Upper lobe of left lung (tissue), 6 donors: Measurements from ENCODE around the gene ADAMTSL4. TPM values are rescaled to one million over a fixed set of nuclear protein-coding genes. Genes with fewer than 3 reads are reported as not detected.

ENCODE experiments used
- ATAC-seq, 2 donors: fragments of 200-7000 bp; cut with Tn5 transposase; one replicate each; pipeline ENCODE4 v1.9.1; 2022; ENCODE audit warnings: mild to moderate bottlenecking in 2 of 2, moderate library complexity in 2 of 2; ENCODE audit not compliant: low FRiP score in 2 of 2
- DNase-seq, 2 donors: peaks; one replicate each; pipeline ENCODE4 v3.0.0-alpha.2; 2019 to 2020
- H3K27ac ChIP-seq, 4 donors: fragments of 200-600 bp; sonication (generic); one replicate each; pipeline ENCODE4 v1.5.1; 2016 to 2019
- H3K27me3 ChIP-seq, 4 donors: fragments of 200-600 bp; sonication (generic); one replicate each; pipeline ENCODE4 v1.5.1; 2017 to 2019
- H3K36me3 ChIP-seq, 4 donors: fragments of 200-600 bp; sonication (generic); one replicate each; pipeline ENCODE4 v1.5.1; 2016 to 2019
- H3K4me1 ChIP-seq, 4 donors: fragments of 200-600 bp; sonication (generic); one replicate each; pipeline ENCODE4 v1.5.1; 2018 to 2019
- H3K4me3 ChIP-seq, 4 donors: fragments of 200-600 bp; sonication (generic); one replicate each; pipeline ENCODE4 v1.5.1; 2017 to 2019; ENCODE audit warnings: mild to moderate bottlenecking in 2 of 4, moderate library complexity in 1 of 4
- H3K9me3 ChIP-seq, 4 donors: fragments of 200-600 bp; sonication (generic); one replicate each; pipeline ENCODE4 v1.5.1; 2018 to 2019
- EP300 ChIP-seq, 4 donors: sonication (generic); formaldehyde crosslinking; IDR thresholded peaks; one replicate each; pipeline ENCODE4 v1.5.1; 2017; ENCODE audit warnings: antibody characterized with exemption in 4 of 4, control low read depth in 2 of 4
- POLR2A ChIP-seq, 4 donors: fragments of 450-650 bp; IDR thresholded peaks; one replicate each; pipeline ENCODE4 v1.5.1; 2016 to 2017; ENCODE audit warnings: antibody characterized with exemption in 4 of 4, mild to moderate bottlenecking in 2 of 4
- POLR2AphosphoS5 ChIP-seq, 2 donors: sonication (generic); formaldehyde crosslinking; IDR thresholded peaks; one replicate each; pipeline ENCODE4 v1.5.1; 2017; ENCODE audit warnings: antibody characterized with exemption in 2 of 2
- WGBS, 2 donors: methylation state at CpG; one replicate each; pipeline ENCODE4 v1.1.5; 2017 to 2018; 5-methylcytosine and 5-hydroxymethylcytosine counted together
- total RNA-seq, 6 donors: library from RNA; depleted of rRNA in 4 of 6; stranded (reverse); fragments of >200 nt in 4 of 6; gene quantifications; one replicate each; pipeline versions ENCODE4 v1.1.0 to v1.2.1, GENCODE V29; 2016 to 2021
- TF ChIP-seq, protein P1 (sequence below), 6 experiments: fragments of 450-650 bp in 4 of 6; fragments of 200-600 bp in 2 of 6; sonication (generic) in 2 of 6; IDR thresholded peaks; one replicate each; pipeline ENCODE4 v1.5.1; 2016 to 2019; ENCODE audit warnings: antibody characterized with exemption in 6 of 6
- donor health status: DM: no; HTN: no; CAD: no; lungs with moderate emphysema.
- donor health status: DM: no; HTN: yes; CAD: no; lungs with severe emphysema.

Gene ADAMTSL4
- total RNA-seq, 6 donors from 2014 or later: 40.3 to 169 (median 139) TPM

DNA sequence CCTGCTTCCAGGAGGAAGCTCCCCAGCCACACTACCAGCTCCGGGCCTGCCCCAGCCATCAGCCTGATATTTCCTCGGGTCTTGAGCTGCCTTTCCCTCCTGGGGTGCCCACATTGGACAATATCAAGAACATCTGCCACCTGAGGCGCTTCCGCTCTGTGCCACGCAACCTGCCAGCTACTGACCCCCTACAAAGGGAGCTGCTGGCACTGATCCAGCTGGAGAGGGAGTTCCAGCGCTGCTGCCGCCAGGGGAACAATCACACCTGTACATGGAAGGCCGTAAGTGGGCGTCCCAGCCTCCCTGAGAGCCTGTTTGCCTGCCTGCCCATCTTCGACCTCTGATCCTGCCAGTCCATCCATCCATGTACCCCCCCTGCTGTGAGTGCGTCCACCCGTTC is 37.7 kb upstream of the ADAMTSL4 start:
- DNase-seq (no peak), ATAC-seq (no peak)
- H3K27ac ChIP-seq: no peak overlapping the region
- TF ChIP-seq POLR2AphosphoS5 (IDR thresholded peaks at IDR 0.05) (no peak), POLR2A (IDR thresholded peaks at IDR 0.05) (no peak), EP300 (IDR thresholded peaks at IDR 0.05) (no peak)
- TF ChIP-seq, protein P1, sequence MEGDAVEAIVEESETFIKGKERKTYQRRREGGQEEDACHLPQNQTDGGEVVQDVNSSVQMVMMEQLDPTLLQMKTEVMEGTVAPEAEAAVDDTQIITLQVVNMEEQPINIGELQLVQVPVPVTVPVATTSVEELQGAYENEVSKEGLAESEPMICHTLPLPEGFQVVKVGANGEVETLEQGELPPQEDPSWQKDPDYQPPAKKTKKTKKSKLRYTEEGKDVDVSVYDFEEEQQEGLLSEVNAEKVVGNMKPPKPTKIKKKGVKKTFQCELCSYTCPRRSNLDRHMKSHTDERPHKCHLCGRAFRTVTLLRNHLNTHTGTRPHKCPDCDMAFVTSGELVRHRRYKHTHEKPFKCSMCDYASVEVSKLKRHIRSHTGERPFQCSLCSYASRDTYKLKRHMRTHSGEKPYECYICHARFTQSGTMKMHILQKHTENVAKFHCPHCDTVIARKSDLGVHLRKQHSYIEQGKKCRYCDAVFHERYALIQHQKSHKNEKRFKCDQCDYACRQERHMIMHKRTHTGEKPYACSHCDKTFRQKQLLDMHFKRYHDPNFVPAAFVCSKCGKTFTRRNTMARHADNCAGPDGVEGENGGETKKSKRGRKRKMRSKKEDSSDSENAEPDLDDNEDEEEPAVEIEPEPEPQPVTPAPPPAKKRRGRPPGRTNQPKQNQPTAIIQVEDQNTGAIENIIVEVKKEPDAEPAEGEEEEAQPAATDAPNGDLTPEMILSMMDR (IDR thresholded peaks at IDR 0.05): no peak
- H3K36me3 ChIP-seq: peaks cover 0 to 11% (median 6%) of the 10 kb centered on the region in 4 donors
- WGBS, 2 donors: 85 to 90% methylated on average over 3 to 12 of the region's 12 CpGs
- peaks cover 28 to 40% (median 32%) of the 10 kb centered on the region in 4 donors for H3K4me1 ChIP-seq
- H3K4me3 ChIP-seq: no peak overlapping the region
- no peaks in the 10 kb centered on the region for H3K27me3 ChIP-seq
- no peaks in the 10 kb centered on the region for H3K9me3 ChIP-seq

DNA sequence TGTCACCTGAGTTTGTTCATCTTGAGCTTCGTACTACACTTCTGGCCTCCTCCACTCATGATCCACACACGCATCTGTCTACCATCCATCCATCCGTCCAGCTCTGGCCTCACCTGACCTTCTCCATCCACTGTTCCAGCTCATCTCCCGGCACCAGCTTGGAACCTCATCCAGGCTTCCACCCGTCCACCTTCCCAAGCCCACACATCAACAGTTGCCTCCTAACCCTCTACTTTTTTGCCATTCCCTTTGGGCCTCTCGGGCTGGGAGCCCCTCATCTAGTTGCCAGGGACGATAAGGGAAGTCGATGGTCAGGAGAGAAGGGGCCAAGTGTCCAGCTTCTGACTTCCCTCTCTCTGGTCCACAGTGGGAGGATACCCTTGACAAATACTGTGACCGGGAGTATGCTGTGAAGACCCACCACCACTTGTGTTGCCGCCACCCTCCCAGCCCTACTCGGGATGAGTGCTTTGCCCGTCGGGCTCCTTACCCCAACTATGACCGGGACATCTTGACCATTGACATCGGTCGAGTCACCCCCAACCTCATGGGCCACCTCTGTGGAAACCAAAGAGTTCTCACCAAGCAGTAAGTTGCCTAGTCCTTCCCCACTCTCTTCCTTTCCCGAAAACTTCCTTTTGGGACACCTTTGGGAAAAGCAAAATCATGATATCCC is 37.1 kb upstream of the ADAMTSL4 start:
- WGBS, 2 donors: 89 to 98% methylated on average over 17 of the region's 17 CpGs
- H3K9me3 ChIP-seq: no peaks in the 10 kb centered on the region
- DNase-seq (no peak), ATAC-seq (no peak)
- peaks cover 0 to 5% (median under 1%) of the 10 kb centered on the region in 4 donors for H3K36me3 ChIP-seq
- TF ChIP-seq, protein P1 (IDR thresholded peaks at IDR 0.05): no peak
- TF ChIP-seq POLR2A (IDR thresholded peaks at IDR 0.05): no peak
- TF ChIP-seq POLR2AphosphoS5 (IDR thresholded peaks at IDR 0.05): no peak
- TF ChIP-seq EP300 (IDR thresholded peaks at IDR 0.05): no peak
- peaks cover 28 to 44% (median 31%) of the 10 kb centered on the region in 4 donors for H3K4me1 ChIP-seq
- no peaks in the 10 kb centered on the region for H3K27me3 ChIP-seq
- H3K27ac ChIP-seq: no peak overlapping the region
- H3K4me3 ChIP-seq: no peak overlapping the region

DNA sequence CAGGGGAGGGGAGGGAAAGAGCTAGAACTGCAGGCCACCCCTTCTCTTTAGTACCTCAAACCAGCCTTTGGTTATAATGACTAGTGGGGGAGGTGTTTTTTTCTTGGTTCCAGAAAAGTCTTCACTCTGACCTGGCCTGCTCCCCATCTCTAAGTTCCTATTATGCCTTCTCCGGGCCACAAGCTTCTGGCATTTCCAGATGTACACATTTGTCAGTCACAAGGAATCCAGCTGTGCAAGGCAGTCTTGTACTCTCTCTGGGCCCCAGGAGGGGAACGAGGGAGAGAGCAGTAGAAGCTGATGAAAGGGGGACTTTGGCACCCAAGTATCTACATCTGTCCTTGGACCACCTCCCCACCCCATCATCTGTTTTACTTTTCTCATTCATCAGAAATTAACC is 36.4 kb upstream of the ADAMTSL4 start:
- ATAC-seq (no peak), DNase-seq (no peak)
- 78 to 79% methylated on average over 2 of the region's 2 CpGs for WGBS, 2 donors
- H3K36me3 ChIP-seq: peaks cover 0 to 5% (median 0%) of the 10 kb centered on the region in 4 donors
- H3K4me3 ChIP-seq: no peak overlapping the region
- no peak for TF ChIP-seq POLR2A (IDR thresholded peaks at IDR 0.05)
- TF ChIP-seq, protein P1 (IDR thresholded peaks at IDR 0.05): no peak
- TF ChIP-seq EP300 (IDR thresholded peaks at IDR 0.05): no peak
- TF ChIP-seq POLR2AphosphoS5 (IDR thresholded peaks at IDR 0.05): no peak
- no peak overlapping the region for H3K27ac ChIP-seq
- H3K4me1 ChIP-seq: peaks cover 23 to 40% (median 26%) of the 10 kb centered on the region in 4 donors
- no peaks in the 10 kb centered on the region for H3K27me3 ChIP-seq
- no peaks in the 10 kb centered on the region for H3K9me3 ChIP-seq

DNA sequence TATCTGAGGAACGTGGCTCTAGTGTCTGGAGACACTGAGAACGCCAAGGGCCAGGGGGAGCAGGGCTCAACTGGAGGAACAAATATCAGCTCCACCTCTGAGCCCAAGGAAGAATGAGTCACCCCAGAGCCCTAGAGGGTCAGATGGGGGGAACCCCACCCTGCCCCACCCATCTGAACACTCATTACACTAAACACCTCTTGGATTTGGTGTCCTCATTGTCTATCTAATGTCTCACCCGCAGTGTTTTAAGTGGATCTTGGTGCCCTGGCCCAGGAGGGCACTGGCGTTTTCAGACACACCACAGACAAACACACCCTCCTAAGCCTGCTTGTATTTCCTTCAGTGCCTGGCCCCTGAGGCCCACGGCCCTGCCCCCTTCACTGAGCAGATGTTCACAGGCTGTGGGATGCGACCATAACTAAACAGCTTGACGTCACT is 35.8 kb upstream of the ADAMTSL4 start:
- DNase-seq (no peak), ATAC-seq (no peak)
- peaks cover 17 to 35% (median 21%) of the 10 kb centered on the region in 4 donors for H3K4me1 ChIP-seq
- no peak overlapping the region for H3K27ac ChIP-seq
- H3K4me3 ChIP-seq: no peak overlapping the region
- H3K27me3 ChIP-seq: no peaks in the 10 kb centered on the region
- H3K36me3 ChIP-seq: peaks cover 0 to 5% (median 0%) of the 10 kb centered on the region in 4 donors
- no peaks in the 10 kb centered on the region for H3K9me3 ChIP-seq
- TF ChIP-seq, protein P1 (IDR thresholded peaks at IDR 0.05): no peak
- TF ChIP-seq POLR2AphosphoS5 (IDR thresholded peaks at IDR 0.05): no peak
- TF ChIP-seq EP300 (IDR thresholded peaks at IDR 0.05): no peak
- TF ChIP-seq POLR2A (IDR thresholded peaks at IDR 0.05): no peak
- 76 to 95% methylated on average over 7 of the region's 7 CpGs for WGBS, 2 donors

DNA sequence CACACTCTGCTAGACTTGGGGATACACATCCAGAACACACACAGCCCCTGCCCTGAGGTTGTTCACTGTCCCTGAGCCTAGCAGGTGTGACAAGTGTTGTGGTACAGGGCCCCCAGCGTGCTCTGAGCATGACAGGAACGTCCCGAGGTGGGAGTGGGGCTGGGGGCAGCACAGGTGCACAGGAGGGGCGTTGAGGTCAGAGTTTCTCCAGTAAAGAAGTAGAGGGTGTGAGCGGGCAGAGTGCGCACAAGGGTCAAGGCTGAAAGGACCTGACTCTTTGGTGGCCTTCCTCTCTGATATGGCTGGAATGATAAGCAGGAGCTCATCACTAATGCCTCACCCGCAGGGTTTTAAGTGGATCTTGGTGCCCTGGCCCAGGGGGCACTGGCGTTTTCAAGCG is 34.9 kb upstream of the ADAMTSL4 start:
- TF ChIP-seq POLR2A (IDR thresholded peaks at IDR 0.05) (no peak), EP300 (IDR thresholded peaks at IDR 0.05) (no peak), POLR2AphosphoS5 (IDR thresholded peaks at IDR 0.05) (no peak)
- TF ChIP-seq, protein P1 (IDR thresholded peaks at IDR 0.05): no peak
- ATAC-seq: no peak
- H3K4me3 ChIP-seq: no peak overlapping the region
- no peak for DNase-seq
- H3K27me3 ChIP-seq: no peaks in the 10 kb centered on the region
- peaks cover 9 to 27% (median 14%) of the 10 kb centered on the region in 4 donors for H3K4me1 ChIP-seq
- H3K9me3 ChIP-seq: no peaks in the 10 kb centered on the region
- H3K27ac ChIP-seq: no peak overlapping the region
- H3K36me3 ChIP-seq: peaks cover 0 to 5% (median 0%) of the 10 kb centered on the region in 4 donors
- WGBS, 2 donors: 94 to 95% methylated on average over 9 of the region's 9 CpGs
